Motor neuron (in vitro differentiated cells): Measurements from ENCODE around the gene SYNE1. TPM values are rescaled to one million over a fixed set of nuclear protein-coding genes. Genes with fewer than 3 reads are reported as not detected.
"Not testable (repeated sequence)": the region's sequence is repeated elsewhere in the genome, so short reads cannot be mapped to it uniquely, and the experiment has no call there.

Experiments used
- ATAC-seq, 8 experiments: fragments of 200-7000 bp; cut with Tn5 transposase; replicated peaks in 6 of 8; 2 replicates each; pipeline ENCODE4 v1.8.0; 2021; ENCODE audit warnings: mild to moderate bottlenecking in 8 of 8, moderate library complexity in 8 of 8
- H3K27ac ChIP-seq, 2 donors: fragments of 250-450 bp; sonication (Bioruptor Pico); 2 replicates each; pipeline ENCODE4 v1.9.0; 2021; ENCODE audit warnings: antibody characterized with exemption in 2 of 2, mild to moderate bottlenecking in 2 of 2, moderate library complexity in 1 of 2
- H3K4me1 ChIP-seq, 2 donors: fragments of 250-450 bp; sonication (Bioruptor Pico); replicated peaks in 1 of 2; 2 replicates each; pipeline ENCODE4 v1.6.1; 2021; ENCODE audit warnings: antibody characterized with exemption in 2 of 2, mild to moderate bottlenecking in 2 of 2, moderate library complexity in 1 of 2
- H3K4me3 ChIP-seq, 5 donors: fragments of 250-450 bp; sonication (Bioruptor Pico); 2 replicates each; pipeline ENCODE4 v1.9.0; 2021; ENCODE audit warnings: antibody characterized with exemption in 5 of 5, mild to moderate bottlenecking in 5 of 5, moderate library complexity in 4 of 5
- WGBS, 10 experiments: fragments of 450-650 bp; shearing (Covaris generic); methylation state at CpG; one replicate each; pipeline ENCODE4 v1.0.0; 2022; 5-methylcytosine and 5-hydroxymethylcytosine counted together
- in situ Hi-C, 9 experiments: fragments of 400-800 bp; cut with MboI; loops; one replicate each; pipeline ENCODE4 v1.15.0; 2021; ENCODE audit warnings: low sequenced_read_pairs in 9 of 9, low pct_unique_long_range_greater_than_20kb in 2 of 9; ENCODE audit not compliant: unreplicated experiment in 9 of 9
- total RNA-seq, 8 experiments: library from RNA; unstranded; fragments of 300-600 nt; gene quantifications; 2 replicates each; pipeline versions ENCODE4 v1.2.3 to v1.2.4, GENCODE V29; 2022

SYNE1 gene
- total RNA-seq, 8 experiments from 2014 or later = 13.2 to 160 (median 45.7) TPM

- WGBS, 10 experiments = 10 to 100% (median 83%) methylated on average over 2 of the region's 5 CpGs; no CpG with 5 or more reads in 5 of the 10 experiments
- ATAC-seq, H3K27ac ChIP-seq, H3K4me3 ChIP-seq, H3K4me1 ChIP-seq, in situ Hi-C loops: not testable (repeated sequence)
Measured at GRCh38 chr6:152490971-152491378, 146.2 kb downstream of the SYNE1 start.

- ATAC-seq = no peak
- Histone ChIP-seq H3K4me1 (no peaks in the 10 kb centered on the region), H3K4me3 (no peak overlapping the region), H3K27ac (no peak overlapping the region)
- 25 to 100% (median 89%) methylated on average over 1 to 2 of the region's 2 CpGs; no CpG with 5 or more reads in 1 of the 10 experiments for WGBS, 10 experiments
- in situ Hi-C loops = no loop called here
Measured at GRCh38 chr6:152484806-152485205, 152.4 kb downstream of the SYNE1 start.

- H3K4me1 ChIP-seq = no peaks in the 10 kb centered on the region
- H3K4me3 ChIP-seq = no peak overlapping the region
- ATAC-seq = no peak
- WGBS, 10 experiments = 43 to 100% (median 83%) methylated on average over 1 of the region's 1 CpG; no CpG with 5 or more reads in 5 of the 10 experiments
- no peak overlapping the region for H3K27ac ChIP-seq
- in situ Hi-C loops = no loop called here
Measured at GRCh38 chr6:152482289-152482688, 154.9 kb downstream of the SYNE1 start.

- Histone ChIP-seq H3K4me3 (no peak overlapping the region), H3K27ac (no peak overlapping the region), H3K4me1 (no peaks in the 10 kb centered on the region)
- 70 to 100% (median 88%) methylated on average over 3 to 11 of the region's 11 CpGs for WGBS, 10 experiments
- ATAC-seq = no peak
- in situ Hi-C loops = no loop called here
Measured at GRCh38 chr6:152478377-152479010, 158.7 kb downstream of the SYNE1 start.

- Histone ChIP-seq H3K27ac (no peak overlapping the region), H3K4me3 (no peak overlapping the region), H3K4me1 (no peaks in the 10 kb centered on the region)
- in situ Hi-C loops = no loop called here
- ATAC-seq = no peak
- WGBS, 10 experiments = 29 to 100% (median 70%) methylated on average over 1 of the region's 1 CpG; no CpG with 5 or more reads in 4 of the 10 experiments
Measured at GRCh38 chr6:152474354-152474753, 162.8 kb downstream of the SYNE1 start.

- in situ Hi-C loops = no loop called here
- Histone ChIP-seq H3K27ac (no peak overlapping the region), H3K4me3 (no peak overlapping the region), H3K4me1 (no peaks in the 10 kb centered on the region)
- 7 to 96% (median 80%) methylated on average over 2 to 7 of the region's 7 CpGs for WGBS, 10 experiments
- ATAC-seq = peak in 4 of 8 experiments; percentile 21 to 35 (median 28)
Measured at GRCh38 chr6:152472325-152472724, 164.8 kb downstream of the SYNE1 start.

- Histone ChIP-seq H3K27ac (no peak overlapping the region), H3K4me1 (no peaks in the 10 kb centered on the region), H3K4me3 (no peak overlapping the region)
- in situ Hi-C loops = no loop called here
- peak in 2 of 8 experiments; percentile 33 to 63 for ATAC-seq
- WGBS, 10 experiments = 0 to 86% (median 70%) methylated on average over 4 to 11 of the region's 11 CpGs
Measured at GRCh38 chr6:152471456-152472265, 165.5 kb downstream of the SYNE1 start.

GRCh38 chr6:152463164-152463563 lies 174.0 kb downstream of the SYNE1 start:
- in situ Hi-C loops = no loop called here
- H3K4me1 ChIP-seq = peaks cover 0 to 35% of the 10 kb centered on the region in 2 donors
- ATAC-seq = peak in 1 of 8 experiments; percentile 61
- H3K27ac ChIP-seq = no peak overlapping the region
- no peak overlapping the region for H3K4me3 ChIP-seq
- 48 to 97% (median 75%) methylated on average over 3 to 7 of the region's 7 CpGs for WGBS, 10 experiments

- H3K4me1 ChIP-seq = peaks cover 0 to 37% of the 10 kb centered on the region in 2 donors
- H3K4me3 ChIP-seq = no peak overlapping the region
- 63 to 95% (median 84%) methylated on average over 3 to 6 of the region's 6 CpGs; no CpG with 5 or more reads in 1 of the 10 experiments for WGBS, 10 experiments
- ATAC-seq = no peak
- in situ Hi-C loops = no loop called here
- H3K27ac ChIP-seq = no peak overlapping the region
Measured at GRCh38 chr6:152462716-152463115, 174.4 kb downstream of the SYNE1 start.

GRCh38 chr6:152461556-152461955 lies 175.6 kb downstream of the SYNE1 start:
- in situ Hi-C loops = no loop called here
- Histone ChIP-seq H3K4me1 (peaks cover 0 to 37% of the 10 kb centered on the region in 2 donors), H3K27ac (no peak overlapping the region), H3K4me3 (no peak overlapping the region)
- ATAC-seq = no peak
- 56 to 93% (median 70%) methylated on average over 1 to 5 of the region's 5 CpGs for WGBS, 10 experiments

- in situ Hi-C loops = no loop called here
- 34 to 66% (median 47%) methylated on average over 3 to 8 of the region's 8 CpGs for WGBS, 10 experiments
Measured at GRCh38 chr6:152458648-152459644, 178.2 kb downstream of the SYNE1 start.

GRCh38 chr6:152457949-152458624 lies 179.1 kb downstream of the SYNE1 start:
- Histone ChIP-seq H3K4me1 (peaks cover 0 to 26% of the 10 kb centered on the region in 2 donors), H3K4me3 (no peak overlapping the region), H3K27ac (no peak overlapping the region)
- in situ Hi-C loops = no loop called here
- WGBS, 10 experiments = 47 to 96% (median 89%) methylated on average over 1 to 4 of the region's 4 CpGs; no CpG with 5 or more reads in 1 of the 10 experiments
- peak in 3 of 8 experiments; percentile 30 to 32 (median 31) for ATAC-seq

More at GRCh38 chr6:152458648-152459644, 178.2 kb downstream of the SYNE1 start:
- Histone ChIP-seq H3K4me1 (peaks cover 0 to 30% of the 10 kb centered on the region in 2 donors), H3K27ac (no peak overlapping the region), H3K4me3 (no peak overlapping the region)
- peak in 5 of 8 experiments; percentile 46 to 72 (median 59) for ATAC-seq
